ENCODE data around the gene DAB1.

Gene DAB1

DNA sequence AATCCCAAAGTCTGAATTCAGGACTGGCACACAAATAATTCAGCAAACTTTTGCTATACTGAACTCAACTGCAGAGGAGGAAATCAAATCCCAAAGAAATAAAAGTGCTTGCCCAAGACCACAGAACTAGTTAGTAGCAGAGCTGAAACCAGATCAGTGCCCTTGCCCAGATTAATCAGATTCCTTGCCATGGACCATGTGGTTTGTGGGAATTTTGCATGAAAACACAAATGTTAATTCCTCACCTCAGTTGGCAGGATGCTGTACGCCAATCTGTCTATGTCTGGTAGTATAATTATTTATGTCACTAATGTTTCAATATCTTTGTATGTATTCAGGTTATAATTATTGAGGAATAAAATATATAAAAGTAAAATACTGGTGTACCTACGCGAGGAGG is 173.8 kb downstream of the DAB1 start:
- Histone ChIP-seq H3K4me3 (ENCODE audit: severe bottlenecking) (no peak overlapping the region), H3K27me3 (ENCODE audit: insufficient read depth, poor library complexity, severe bottlenecking) (no peaks in the 10 kb centered on the region), H3K4me1 (ENCODE audit: insufficient read depth, poor library complexity, severe bottlenecking) (no peaks in the 10 kb centered on the region), H3K9me3 (ENCODE audit: severe bottlenecking) (no peaks in the 10 kb centered on the region), H3K36me3 (ENCODE audit: low read depth) (no peaks in the 10 kb centered on the region), H3K27ac (ENCODE audit: poor library complexity, severe bottlenecking) (no peak overlapping the region)
- DNase-seq (ENCODE audit: low spot score): no peak
- TF ChIP-seq, protein P1, sequence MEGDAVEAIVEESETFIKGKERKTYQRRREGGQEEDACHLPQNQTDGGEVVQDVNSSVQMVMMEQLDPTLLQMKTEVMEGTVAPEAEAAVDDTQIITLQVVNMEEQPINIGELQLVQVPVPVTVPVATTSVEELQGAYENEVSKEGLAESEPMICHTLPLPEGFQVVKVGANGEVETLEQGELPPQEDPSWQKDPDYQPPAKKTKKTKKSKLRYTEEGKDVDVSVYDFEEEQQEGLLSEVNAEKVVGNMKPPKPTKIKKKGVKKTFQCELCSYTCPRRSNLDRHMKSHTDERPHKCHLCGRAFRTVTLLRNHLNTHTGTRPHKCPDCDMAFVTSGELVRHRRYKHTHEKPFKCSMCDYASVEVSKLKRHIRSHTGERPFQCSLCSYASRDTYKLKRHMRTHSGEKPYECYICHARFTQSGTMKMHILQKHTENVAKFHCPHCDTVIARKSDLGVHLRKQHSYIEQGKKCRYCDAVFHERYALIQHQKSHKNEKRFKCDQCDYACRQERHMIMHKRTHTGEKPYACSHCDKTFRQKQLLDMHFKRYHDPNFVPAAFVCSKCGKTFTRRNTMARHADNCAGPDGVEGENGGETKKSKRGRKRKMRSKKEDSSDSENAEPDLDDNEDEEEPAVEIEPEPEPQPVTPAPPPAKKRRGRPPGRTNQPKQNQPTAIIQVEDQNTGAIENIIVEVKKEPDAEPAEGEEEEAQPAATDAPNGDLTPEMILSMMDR (IDR thresholded peaks at IDR 0.05; ENCODE audit: poor library complexity, severe bottlenecking): no peak
- no peak for ATAC-seq (ENCODE audit: low read depth)

GRCh38 chr1:57249511-57249910 is 174.3 kb downstream of the DAB1 start:
- Histone ChIP-seq H3K36me3 (ENCODE audit: low read depth) (no peaks in the 10 kb centered on the region), H3K4me3 (ENCODE audit: severe bottlenecking) (no peak overlapping the region), H3K27ac (ENCODE audit: poor library complexity, severe bottlenecking) (no peak overlapping the region), H3K27me3 (ENCODE audit: insufficient read depth, poor library complexity, severe bottlenecking) (no peaks in the 10 kb centered on the region), H3K9me3 (ENCODE audit: severe bottlenecking) (no peaks in the 10 kb centered on the region), H3K4me1 (ENCODE audit: insufficient read depth, poor library complexity, severe bottlenecking) (no peaks in the 10 kb centered on the region)
- DNase-seq (ENCODE audit: low spot score): no peak
- peak; percentile 31; the same call in 1 of the 3 replicates for ATAC-seq (ENCODE audit: low read depth)
- TF ChIP-seq, protein P1 (IDR thresholded peaks at IDR 0.05; ENCODE audit: poor library complexity, severe bottlenecking): no peak

DNA sequence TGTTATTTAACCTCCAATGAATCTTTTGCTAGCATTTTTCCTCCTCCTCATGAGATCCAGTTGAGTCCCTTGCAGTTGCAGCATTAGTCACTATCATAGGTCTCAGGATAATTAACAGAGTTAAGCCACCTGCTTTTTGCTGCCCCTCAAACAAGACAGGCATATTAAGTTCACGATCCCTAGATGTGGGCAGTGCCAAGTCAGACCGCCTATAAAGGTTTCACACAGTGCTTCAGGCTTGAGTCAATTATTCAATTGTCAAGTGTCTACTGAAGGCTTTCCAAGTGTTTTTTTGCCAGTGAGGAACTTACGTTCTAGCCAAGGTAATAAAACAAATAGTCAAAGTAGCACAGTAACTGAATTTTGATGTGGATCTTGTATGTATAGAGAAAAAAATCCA is 175.0 kb downstream of the DAB1 start:
- H3K36me3 ChIP-seq (ENCODE audit: low read depth): no peaks in the 10 kb centered on the region
- no peak overlapping the region for H3K27ac ChIP-seq (ENCODE audit: poor library complexity, severe bottlenecking)
- ATAC-seq (ENCODE audit: low read depth) (no peak), DNase-seq (ENCODE audit: low spot score) (no peak)
- H3K4me1 ChIP-seq (ENCODE audit: insufficient read depth, poor library complexity, severe bottlenecking): no peaks in the 10 kb centered on the region
- no peak overlapping the region for H3K4me3 ChIP-seq (ENCODE audit: severe bottlenecking)
- TF ChIP-seq, protein P1 (IDR thresholded peaks at IDR 0.05; ENCODE audit: poor library complexity, severe bottlenecking): no peak
- H3K9me3 ChIP-seq (ENCODE audit: severe bottlenecking): no peaks in the 10 kb centered on the region
- no peaks in the 10 kb centered on the region for H3K27me3 ChIP-seq (ENCODE audit: insufficient read depth, poor library complexity, severe bottlenecking)

GRCh38 chr1:57238233-57238781 is 185.6 kb downstream of the DAB1 start:
- DNase-seq (ENCODE audit: low spot score): no peak
- H3K9me3 ChIP-seq (ENCODE audit: severe bottlenecking): no peaks in the 10 kb centered on the region
- no peak overlapping the region for H3K27ac ChIP-seq (ENCODE audit: poor library complexity, severe bottlenecking)
- TF ChIP-seq, protein P1 (IDR thresholded peaks at IDR 0.05; ENCODE audit: poor library complexity, severe bottlenecking): no peak
- H3K27me3 ChIP-seq (ENCODE audit: insufficient read depth, poor library complexity, severe bottlenecking): no peaks in the 10 kb centered on the region
- ATAC-seq (ENCODE audit: low read depth): no peak
- H3K36me3 ChIP-seq (ENCODE audit: low read depth): no peaks in the 10 kb centered on the region
- H3K4me1 ChIP-seq (ENCODE audit: insufficient read depth, poor library complexity, severe bottlenecking): no peaks in the 10 kb centered on the region
- no peak overlapping the region for H3K4me3 ChIP-seq (ENCODE audit: severe bottlenecking)

GRCh38 chr1:57235730-57236510 is 187.9 kb downstream of the DAB1 start:
- TF ChIP-seq, protein P1 (IDR thresholded peaks at IDR 0.05; ENCODE audit: poor library complexity, severe bottlenecking): no peak
- H3K9me3 ChIP-seq (ENCODE audit: severe bottlenecking): no peaks in the 10 kb centered on the region
- no peaks in the 10 kb centered on the region for H3K4me1 ChIP-seq (ENCODE audit: insufficient read depth, poor library complexity, severe bottlenecking)
- no peaks in the 10 kb centered on the region for H3K27me3 ChIP-seq (ENCODE audit: insufficient read depth, poor library complexity, severe bottlenecking)
- H3K36me3 ChIP-seq (ENCODE audit: low read depth): no peaks in the 10 kb centered on the region
- H3K27ac ChIP-seq (ENCODE audit: poor library complexity, severe bottlenecking): no peak overlapping the region
- ATAC-seq (ENCODE audit: low read depth) (no peak), DNase-seq (ENCODE audit: low spot score) (no peak)
- H3K4me3 ChIP-seq (ENCODE audit: severe bottlenecking): no peak overlapping the region
